HEK293 (cell line): ENCODE measurements around the gene NEB.

Experiments
- CTCF ChIA-PET: fragments of 350-600 bp; formaldehyde crosslinking; extraction: SDS; loops from one replicate; lab custom pipeline; 2021; ENCODE audit warnings: antibody characterized with exemption; lab: Yijun Ruan, JAX
- POLR2A ChIA-PET: fragments of 300-600 bp; formaldehyde crosslinking; extraction: SDS; loops from one replicate; lab custom pipeline; 2020; ENCODE audit warnings: antibody characterized with exemption, inconsistent platforms; lab: Yijun Ruan, JAX
- H3K27ac ChIP-seq: fragments of 200-500 bp; sonication (Bioruptor generic); 2 replicates; pipeline ENCODE4 v1.5.1; 2014; ENCODE audit warnings: low read depth, low read length, control low read depth, inconsistent platforms; ENCODE audit errors: extremely low read depth
- H3K36me3 ChIP-seq, 2 experiments: fragments of 200-500 bp in 1 of 2; sonication (Bioruptor generic) in 1 of 2; 1 replicate in 1 of 2; 2 replicates in 1 of 2; pipeline ENCODE4 v1.5.1; 2014 to 2017; ENCODE audit warnings: inconsistent platforms in 2 of 2, low read length in 2 of 2; ENCODE audit not compliant: control insufficient read depth in 2 of 2, insufficient read depth in 1 of 2
- H3K4me1 ChIP-seq: fragments of 200-500 bp; sonication (Bioruptor generic); 2 replicates; pipeline ENCODE4 v1.5.1; 2014; ENCODE audit warnings: mild to moderate bottlenecking, low read length, inconsistent platforms; ENCODE audit not compliant: control insufficient read depth, insufficient read depth
- H3K4me3 ChIP-seq: 2 replicates; pipeline ENCODE4 v1.5.1; 2011; ENCODE audit warnings: low read depth, mild to moderate bottlenecking, control low read depth, low read length, moderate library complexity
- H3K9me3 ChIP-seq: fragments of 200-500 bp; sonication (Bioruptor generic); 2 replicates; pipeline ENCODE4 v1.5.1; 2014; ENCODE audit warnings: low read depth, low read length, inconsistent platforms; ENCODE audit not compliant: control insufficient read depth, insufficient read depth
- GLIS2 ChIP-seq: fragments of 450-650 bp; formaldehyde crosslinking; IDR thresholded peaks from 2 replicates; pipeline ENCODE4 v1.5.1; 2016; ENCODE audit warnings: missing biosample characterization, missing genetic modification characterization
- HOXC10 ChIP-seq: sonication (generic); formaldehyde crosslinking; IDR thresholded peaks from 2 replicates; pipeline ENCODE4 v1.8.1; 2023; ENCODE audit warnings: mild to moderate bottlenecking, missing genetic modification reagents
- KLF8 ChIP-seq: fragments of 450-650 bp; formaldehyde crosslinking; IDR thresholded peaks from 2 replicates; pipeline ENCODE4 v1.5.1; 2016; ENCODE audit warnings: missing biosample characterization, missing genetic modification characterization
- MYNN ChIP-seq: fragments of 450-650 bp; formaldehyde crosslinking; IDR thresholded peaks from 2 replicates; pipeline ENCODE4 v1.5.1; 2016; ENCODE audit warnings: missing biosample characterization, missing genetic modification characterization, borderline replicate concordance
- ZFP3 ChIP-seq: fragments of 450-650 bp; formaldehyde crosslinking; IDR thresholded peaks from 2 replicates; pipeline ENCODE4 v1.5.1; 2016; ENCODE audit warnings: low read depth, missing biosample characterization, missing genetic modification characterization
- ZFP37 ChIP-seq: fragments of 450-650 bp; formaldehyde crosslinking; IDR thresholded peaks from 2 replicates; pipeline ENCODE4 v1.5.1; 2016; ENCODE audit warnings: missing biosample characterization, missing genetic modification characterization
- ZIC2 ChIP-seq: fragments of 450-650 bp; formaldehyde crosslinking; IDR thresholded peaks from 2 replicates; pipeline ENCODE4 v1.5.1; 2016; ENCODE audit warnings: missing biosample characterization, missing genetic modification characterization
- ZNF23 ChIP-seq: fragments of 450-650 bp; formaldehyde crosslinking; IDR thresholded peaks from 2 replicates; pipeline ENCODE4 v1.5.1; 2016; ENCODE audit warnings: missing biosample characterization, missing genetic modification characterization, borderline replicate concordance
- ZNF292 ChIP-seq: fragments of 450-650 bp; formaldehyde crosslinking; IDR thresholded peaks from 2 replicates; pipeline ENCODE4 v1.5.1; 2016; ENCODE audit warnings: low read depth, missing biosample characterization, missing genetic modification characterization, borderline replicate concordance
- ZNF324 ChIP-seq: fragments of 450-650 bp; formaldehyde crosslinking; IDR thresholded peaks from 2 replicates; pipeline ENCODE4 v1.5.1; 2016; ENCODE audit warnings: missing biosample characterization, missing genetic modification characterization
- ZNF433 ChIP-seq: fragments of 450-650 bp; formaldehyde crosslinking; IDR thresholded peaks from 2 replicates; pipeline ENCODE4 v1.5.1; 2016; ENCODE audit warnings: missing biosample characterization, missing genetic modification characterization, low read depth
- ZNF658 ChIP-seq: fragments of 450-650 bp; formaldehyde crosslinking; IDR thresholded peaks from 2 replicates; pipeline ENCODE4; 2016; ENCODE audit warnings: missing biosample characterization, missing genetic modification characterization
- ZNF670 ChIP-seq: fragments of 450-650 bp; formaldehyde crosslinking; IDR thresholded peaks from 2 replicates; pipeline ENCODE4 v1.5.1; 2016; ENCODE audit warnings: missing biosample characterization, missing genetic modification characterization, low read depth
- ZSCAN16 ChIP-seq: fragments of 450-650 bp; formaldehyde crosslinking; IDR thresholded peaks from 2 replicates; pipeline ENCODE4 v1.5.1; 2016; ENCODE audit warnings: missing biosample characterization, missing genetic modification characterization
- TF ChIP-seq, protein P1 (sequence below): fragments of 450-650 bp; formaldehyde crosslinking; IDR thresholded peaks from 2 replicates; pipeline ENCODE4 v1.5.1; 2016; ENCODE audit warnings: missing biosample characterization, missing genetic modification characterization
- TF ChIP-seq, protein P2 (sequence below): fragments of 450-650 bp; formaldehyde crosslinking; IDR thresholded peaks from 2 replicates; pipeline ENCODE4 v1.5.1; 2017; ENCODE audit warnings: missing biosample characterization, missing genetic modification characterization
- TF ChIP-seq, protein P3 (sequence below): fragments of 450-650 bp; formaldehyde crosslinking; IDR thresholded peaks from 2 replicates; pipeline ENCODE4 v1.5.1; 2016; ENCODE audit warnings: missing biosample characterization, missing genetic modification characterization, borderline replicate concordance
- TF ChIP-seq, protein P4 (sequence below): fragments of 450-650 bp; formaldehyde crosslinking; IDR thresholded peaks from 2 replicates; pipeline ENCODE4 v1.5.1; 2017; ENCODE audit warnings: missing biosample characterization, missing genetic modification characterization

Gene NEB

GRCh38 chr2:151549191-151549590, 185.1 kb downstream of the NEB start (continued):
- TF ChIP-seq, protein P1, sequence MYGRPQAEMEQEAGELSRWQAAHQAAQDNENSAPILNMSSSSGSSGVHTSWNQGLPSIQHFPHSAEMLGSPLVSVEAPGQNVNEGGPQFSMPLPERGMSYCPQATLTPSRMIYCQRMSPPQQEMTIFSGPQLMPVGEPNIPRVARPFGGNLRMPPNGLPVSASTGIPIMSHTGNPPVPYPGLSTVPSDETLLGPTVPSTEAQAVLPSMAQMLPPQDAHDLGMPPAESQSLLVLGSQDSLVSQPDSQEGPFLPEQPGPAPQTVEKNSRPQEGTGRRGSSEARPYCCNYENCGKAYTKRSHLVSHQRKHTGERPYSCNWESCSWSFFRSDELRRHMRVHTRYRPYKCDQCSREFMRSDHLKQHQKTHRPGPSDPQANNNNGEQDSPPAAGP: no peak
- no peak for TF ChIP-seq ZIC2
- TF ChIP-seq, protein P2, sequence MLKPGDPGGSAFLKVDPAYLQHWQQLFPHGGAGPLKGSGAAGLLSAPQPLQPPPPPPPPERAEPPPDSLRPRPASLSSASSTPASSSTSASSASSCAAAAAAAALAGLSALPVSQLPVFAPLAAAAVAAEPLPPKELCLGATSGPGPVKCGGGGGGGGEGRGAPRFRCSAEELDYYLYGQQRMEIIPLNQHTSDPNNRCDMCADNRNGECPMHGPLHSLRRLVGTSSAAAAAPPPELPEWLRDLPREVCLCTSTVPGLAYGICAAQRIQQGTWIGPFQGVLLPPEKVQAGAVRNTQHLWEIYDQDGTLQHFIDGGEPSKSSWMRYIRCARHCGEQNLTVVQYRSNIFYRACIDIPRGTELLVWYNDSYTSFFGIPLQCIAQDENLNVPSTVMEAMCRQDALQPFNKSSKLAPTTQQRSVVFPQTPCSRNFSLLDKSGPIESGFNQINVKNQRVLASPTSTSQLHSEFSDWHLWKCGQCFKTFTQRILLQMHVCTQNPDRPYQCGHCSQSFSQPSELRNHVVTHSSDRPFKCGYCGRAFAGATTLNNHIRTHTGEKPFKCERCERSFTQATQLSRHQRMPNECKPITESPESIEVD (tag by site-specific recombination): no peak
- TF ChIP-seq, all 188 proteins: peak for 0

GRCh38 chr2:151544449-151544848, 189.8 kb downstream of the NEB start:
- H3K4me3 ChIP-seq: no peak overlapping the region
- H3K27ac ChIP-seq: no peak overlapping the region
- CTCF ChIA-PET: no interaction called here
- no peaks in the 10 kb centered on the region for H3K9me3 ChIP-seq
- TF ChIP-seq ZNF670 (tag by site-specific recombination) (no peak), ZFP37 (tag by site-specific recombination) (no peak), ZFP3 (tag by site-specific recombination) (no peak)
- POLR2A ChIA-PET: no interaction called here
- H3K4me1 ChIP-seq: no peaks in the 10 kb centered on the region
- no peaks in the 10 kb centered on the region for H3K36me3 ChIP-seq

DNA sequence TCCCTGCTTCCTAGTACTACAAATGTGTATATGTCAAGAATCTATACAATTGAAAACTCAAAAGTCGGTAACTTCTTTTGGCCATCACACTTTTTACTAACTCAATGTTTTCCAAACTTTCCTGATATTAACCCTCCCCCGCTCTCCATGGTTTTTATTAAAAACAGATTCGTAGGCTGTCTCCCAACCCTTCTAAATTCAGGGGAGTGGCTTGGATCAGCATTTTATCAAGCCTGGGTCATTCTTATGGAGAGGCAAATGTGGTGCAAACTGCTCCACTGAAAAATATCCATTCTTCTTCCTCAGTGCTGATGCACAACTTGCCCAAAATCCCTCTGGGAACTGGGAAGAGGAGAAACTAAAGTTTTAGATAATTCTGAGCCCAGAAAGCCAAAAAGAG, 190.4 kb downstream of the NEB start:
- H3K9me3 ChIP-seq: no peaks in the 10 kb centered on the region
- TF ChIP-seq ZSCAN16 (tag by site-specific recombination): no peak
- no peak for TF ChIP-seq HOXC10
- no peak for TF ChIP-seq ZNF23
- TF ChIP-seq ZNF292 (tag by site-specific recombination): no peak
- TF ChIP-seq, all 188 proteins: peak for 0
- H3K4me3 ChIP-seq: no peak overlapping the region
- H3K27ac ChIP-seq: no peak overlapping the region
- POLR2A ChIA-PET: no interaction called here
- no peaks in the 10 kb centered on the region for H3K36me3 ChIP-seq
- no peaks in the 10 kb centered on the region for H3K4me1 ChIP-seq
- CTCF ChIA-PET: no interaction called here

- ChIA-PET POLR2A (interaction anchor here (0.5 kb wide), 1 partner anchor 1490 kb away, joined by 4 read pairs; no protein-coding TSS in a partner anchor), CTCF (no interaction called here)
- Histone ChIP-seq H3K36me3 (no peaks in the 10 kb centered on the region), H3K4me1 (no peaks in the 10 kb centered on the region), H3K9me3 (no peaks in the 10 kb centered on the region), H3K4me3 (no peak overlapping the region), H3K27ac (no peak overlapping the region)
- TF ChIP-seq ZNF658 (tag by site-specific recombination) (no peak), ZNF433 (no peak), ZNF324 (tag by site-specific recombination) (no peak), GLIS2 (no peak), MYNN (no peak), KLF8 (tag by site-specific recombination) (no peak)
- TF ChIP-seq, protein P3, sequence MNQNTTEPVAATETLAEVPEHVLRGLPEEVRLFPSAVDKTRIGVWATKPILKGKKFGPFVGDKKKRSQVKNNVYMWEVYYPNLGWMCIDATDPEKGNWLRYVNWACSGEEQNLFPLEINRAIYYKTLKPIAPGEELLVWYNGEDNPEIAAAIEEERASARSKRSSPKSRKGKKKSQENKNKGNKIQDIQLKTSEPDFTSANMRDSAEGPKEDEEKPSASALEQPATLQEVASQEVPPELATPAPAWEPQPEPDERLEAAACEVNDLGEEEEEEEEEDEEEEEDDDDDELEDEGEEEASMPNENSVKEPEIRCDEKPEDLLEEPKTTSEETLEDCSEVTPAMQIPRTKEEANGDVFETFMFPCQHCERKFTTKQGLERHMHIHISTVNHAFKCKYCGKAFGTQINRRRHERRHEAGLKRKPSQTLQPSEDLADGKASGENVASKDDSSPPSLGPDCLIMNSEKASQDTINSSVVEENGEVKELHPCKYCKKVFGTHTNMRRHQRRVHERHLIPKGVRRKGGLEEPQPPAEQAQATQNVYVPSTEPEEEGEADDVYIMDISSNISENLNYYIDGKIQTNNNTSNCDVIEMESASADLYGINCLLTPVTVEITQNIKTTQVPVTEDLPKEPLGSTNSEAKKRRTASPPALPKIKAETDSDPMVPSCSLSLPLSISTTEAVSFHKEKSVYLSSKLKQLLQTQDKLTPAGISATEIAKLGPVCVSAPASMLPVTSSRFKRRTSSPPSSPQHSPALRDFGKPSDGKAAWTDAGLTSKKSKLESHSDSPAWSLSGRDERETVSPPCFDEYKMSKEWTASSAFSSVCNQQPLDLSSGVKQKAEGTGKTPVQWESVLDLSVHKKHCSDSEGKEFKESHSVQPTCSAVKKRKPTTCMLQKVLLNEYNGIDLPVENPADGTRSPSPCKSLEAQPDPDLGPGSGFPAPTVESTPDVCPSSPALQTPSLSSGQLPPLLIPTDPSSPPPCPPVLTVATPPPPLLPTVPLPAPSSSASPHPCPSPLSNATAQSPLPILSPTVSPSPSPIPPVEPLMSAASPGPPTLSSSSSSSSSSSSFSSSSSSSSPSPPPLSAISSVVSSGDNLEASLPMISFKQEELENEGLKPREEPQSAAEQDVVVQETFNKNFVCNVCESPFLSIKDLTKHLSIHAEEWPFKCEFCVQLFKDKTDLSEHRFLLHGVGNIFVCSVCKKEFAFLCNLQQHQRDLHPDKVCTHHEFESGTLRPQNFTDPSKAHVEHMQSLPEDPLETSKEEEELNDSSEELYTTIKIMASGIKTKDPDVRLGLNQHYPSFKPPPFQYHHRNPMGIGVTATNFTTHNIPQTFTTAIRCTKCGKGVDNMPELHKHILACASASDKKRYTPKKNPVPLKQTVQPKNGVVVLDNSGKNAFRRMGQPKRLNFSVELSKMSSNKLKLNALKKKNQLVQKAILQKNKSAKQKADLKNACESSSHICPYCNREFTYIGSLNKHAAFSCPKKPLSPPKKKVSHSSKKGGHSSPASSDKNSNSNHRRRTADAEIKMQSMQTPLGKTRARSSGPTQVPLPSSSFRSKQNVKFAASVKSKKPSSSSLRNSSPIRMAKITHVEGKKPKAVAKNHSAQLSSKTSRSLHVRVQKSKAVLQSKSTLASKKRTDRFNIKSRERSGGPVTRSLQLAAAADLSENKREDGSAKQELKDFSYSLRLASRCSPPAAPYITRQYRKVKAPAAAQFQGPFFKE: no peak
- TF ChIP-seq, protein P4, sequence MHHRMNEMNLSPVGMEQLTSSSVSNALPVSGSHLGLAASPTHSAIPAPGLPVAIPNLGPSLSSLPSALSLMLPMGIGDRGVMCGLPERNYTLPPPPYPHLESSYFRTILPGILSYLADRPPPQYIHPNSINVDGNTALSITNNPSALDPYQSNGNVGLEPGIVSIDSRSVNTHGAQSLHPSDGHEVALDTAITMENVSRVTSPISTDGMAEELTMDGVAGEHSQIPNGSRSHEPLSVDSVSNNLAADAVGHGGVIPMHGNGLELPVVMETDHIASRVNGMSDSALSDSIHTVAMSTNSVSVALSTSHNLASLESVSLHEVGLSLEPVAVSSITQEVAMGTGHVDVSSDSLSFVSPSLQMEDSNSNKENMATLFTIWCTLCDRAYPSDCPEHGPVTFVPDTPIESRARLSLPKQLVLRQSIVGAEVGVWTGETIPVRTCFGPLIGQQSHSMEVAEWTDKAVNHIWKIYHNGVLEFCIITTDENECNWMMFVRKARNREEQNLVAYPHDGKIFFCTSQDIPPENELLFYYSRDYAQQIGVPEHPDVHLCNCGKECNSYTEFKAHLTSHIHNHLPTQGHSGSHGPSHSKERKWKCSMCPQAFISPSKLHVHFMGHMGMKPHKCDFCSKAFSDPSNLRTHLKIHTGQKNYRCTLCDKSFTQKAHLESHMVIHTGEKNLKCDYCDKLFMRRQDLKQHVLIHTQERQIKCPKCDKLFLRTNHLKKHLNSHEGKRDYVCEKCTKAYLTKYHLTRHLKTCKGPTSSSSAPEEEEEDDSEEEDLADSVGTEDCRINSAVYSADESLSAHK: no peak
- TF ChIP-seq, protein P1: no peak
These were observed 200.3 kb downstream of the NEB start for GRCh38 chr2:151534001-151534400.
